ENCODE results near the gene MOB1A.

- TF ChIP-seq CTCF (optimal IDR thresholded peaks at IDR 0.05 in 1 of 3, IDR thresholded peaks at IDR 0.05 in 1 of 3, conservative IDR thresholded peaks at IDR 0.05 in 1 of 3; ENCODE audit: extremely low read depth in 1 of 3, insufficient read depth in 2 of 3, low read length in 3 of 3) (no peak), EZH2 (IDR thresholded peaks at IDR 0.05; ENCODE audit: low read length) (no peak)
Measured at GRCh38 chr2:74149570-74150319, 28.9 kb downstream of the MOB1A start.

All from keratinocyte (primary cell).